ENCODE data around the gene CDC42BPA.

DNA sequence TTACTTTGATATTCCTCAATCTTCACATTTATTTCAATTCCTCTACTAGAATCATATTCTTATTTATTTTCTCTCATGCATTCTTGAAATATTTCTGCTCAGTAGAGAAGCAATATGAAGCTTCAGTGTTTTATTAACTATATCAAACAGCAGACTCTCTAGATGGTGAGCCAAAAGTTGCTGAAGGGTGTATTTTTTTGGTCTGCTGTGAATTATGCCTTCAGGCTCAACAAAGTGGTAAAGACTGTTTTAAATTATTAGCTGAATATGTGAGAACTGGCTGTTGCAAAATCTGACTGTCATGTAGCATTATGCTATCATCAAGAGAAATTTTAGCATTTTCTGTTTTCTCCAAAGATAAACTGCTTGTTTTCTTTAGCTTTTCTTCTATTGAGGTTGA lies 24.9 kb upstream of the CDC42BPA start:
- TF ChIP-seq, protein P1, sequence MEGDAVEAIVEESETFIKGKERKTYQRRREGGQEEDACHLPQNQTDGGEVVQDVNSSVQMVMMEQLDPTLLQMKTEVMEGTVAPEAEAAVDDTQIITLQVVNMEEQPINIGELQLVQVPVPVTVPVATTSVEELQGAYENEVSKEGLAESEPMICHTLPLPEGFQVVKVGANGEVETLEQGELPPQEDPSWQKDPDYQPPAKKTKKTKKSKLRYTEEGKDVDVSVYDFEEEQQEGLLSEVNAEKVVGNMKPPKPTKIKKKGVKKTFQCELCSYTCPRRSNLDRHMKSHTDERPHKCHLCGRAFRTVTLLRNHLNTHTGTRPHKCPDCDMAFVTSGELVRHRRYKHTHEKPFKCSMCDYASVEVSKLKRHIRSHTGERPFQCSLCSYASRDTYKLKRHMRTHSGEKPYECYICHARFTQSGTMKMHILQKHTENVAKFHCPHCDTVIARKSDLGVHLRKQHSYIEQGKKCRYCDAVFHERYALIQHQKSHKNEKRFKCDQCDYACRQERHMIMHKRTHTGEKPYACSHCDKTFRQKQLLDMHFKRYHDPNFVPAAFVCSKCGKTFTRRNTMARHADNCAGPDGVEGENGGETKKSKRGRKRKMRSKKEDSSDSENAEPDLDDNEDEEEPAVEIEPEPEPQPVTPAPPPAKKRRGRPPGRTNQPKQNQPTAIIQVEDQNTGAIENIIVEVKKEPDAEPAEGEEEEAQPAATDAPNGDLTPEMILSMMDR (conservative IDR thresholded peaks at IDR 0.05; ENCODE audit: low read depth, low read length): no peak
- no peak for TF ChIP-seq EZH2 (IDR thresholded peaks at IDR 0.05; ENCODE audit: low read length, unreplicated experiment)
- TF ChIP-seq EZH2phosphoT487 (IDR thresholded peaks at IDR 0.05; ENCODE audit: borderline replicate concordance, low read length): no peak
